ENCODE data around the gene RCAN3. TPM values are rescaled to one million over a fixed set of nuclear protein-coding genes. Genes with fewer than 3 reads are reported as not detected.
"Not testable (repeated sequence)": the region's sequence is repeated elsewhere in the genome, so short reads cannot be mapped to it uniquely, and the experiment has no call there.

RCAN3 gene
- total RNA-seq, 4 donors from 2014 or later, result 5.3 to 14.0 (median 9.3) TPM

DNA sequence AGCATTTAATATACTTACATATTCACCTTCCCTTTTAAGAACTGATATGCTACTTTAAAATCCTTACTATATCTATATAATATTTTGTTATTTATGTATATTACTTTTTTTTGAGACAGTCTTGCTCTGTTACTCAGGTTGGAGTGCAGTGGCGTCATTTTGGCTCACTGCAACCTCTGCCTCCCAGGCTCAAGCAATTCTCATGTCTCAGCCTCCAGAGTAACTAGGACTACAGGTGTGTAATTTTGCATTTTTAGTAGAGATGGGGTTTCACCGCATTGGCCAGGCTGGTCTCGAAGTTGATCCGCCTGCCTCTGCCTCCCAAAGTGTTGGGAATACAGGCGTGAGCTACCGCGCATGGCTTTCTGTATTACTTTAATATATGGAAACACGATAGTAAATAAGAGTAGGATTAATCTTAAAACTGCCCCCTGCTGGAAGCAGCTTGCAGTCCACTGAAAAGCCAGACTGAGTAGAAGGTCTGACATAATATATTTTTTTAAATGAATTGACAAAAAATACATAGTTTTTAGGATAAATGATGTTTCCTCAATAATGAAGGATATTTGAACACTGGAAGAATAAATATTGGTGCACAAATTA lies 24.4 kb downstream of the RCAN3 start:
- WGBS, result 88% methylated on average over 8 of the region's 8 CpGs
- intact Hi-C loops (cut with DNase I), result no loop called here
- Histone ChIP-seq H3K27me3 (no peaks in the 10 kb centered on the region), H3K27ac (replicated peaks in 1 of 4) (no peak overlapping the region), H3K4me1 (no peaks in the 10 kb centered on the region), H3K36me3 (peaks cover 0 to 14% (median 0%) of the 10 kb centered on the region in 4 donors), H3K4me3 (no peak overlapping the region), H3K9me3 (no peaks in the 10 kb centered on the region)
- TF ChIP-seq, protein P1, sequence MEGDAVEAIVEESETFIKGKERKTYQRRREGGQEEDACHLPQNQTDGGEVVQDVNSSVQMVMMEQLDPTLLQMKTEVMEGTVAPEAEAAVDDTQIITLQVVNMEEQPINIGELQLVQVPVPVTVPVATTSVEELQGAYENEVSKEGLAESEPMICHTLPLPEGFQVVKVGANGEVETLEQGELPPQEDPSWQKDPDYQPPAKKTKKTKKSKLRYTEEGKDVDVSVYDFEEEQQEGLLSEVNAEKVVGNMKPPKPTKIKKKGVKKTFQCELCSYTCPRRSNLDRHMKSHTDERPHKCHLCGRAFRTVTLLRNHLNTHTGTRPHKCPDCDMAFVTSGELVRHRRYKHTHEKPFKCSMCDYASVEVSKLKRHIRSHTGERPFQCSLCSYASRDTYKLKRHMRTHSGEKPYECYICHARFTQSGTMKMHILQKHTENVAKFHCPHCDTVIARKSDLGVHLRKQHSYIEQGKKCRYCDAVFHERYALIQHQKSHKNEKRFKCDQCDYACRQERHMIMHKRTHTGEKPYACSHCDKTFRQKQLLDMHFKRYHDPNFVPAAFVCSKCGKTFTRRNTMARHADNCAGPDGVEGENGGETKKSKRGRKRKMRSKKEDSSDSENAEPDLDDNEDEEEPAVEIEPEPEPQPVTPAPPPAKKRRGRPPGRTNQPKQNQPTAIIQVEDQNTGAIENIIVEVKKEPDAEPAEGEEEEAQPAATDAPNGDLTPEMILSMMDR (IDR thresholded peaks at IDR 0.05), result peak; percentile 29 to 42 (median 42)
- no peak for TF ChIP-seq EP300 (IDR thresholded peaks at IDR 0.05)
- DNase-seq (ENCODE audit: extremely low spot score), result no peak

DNA sequence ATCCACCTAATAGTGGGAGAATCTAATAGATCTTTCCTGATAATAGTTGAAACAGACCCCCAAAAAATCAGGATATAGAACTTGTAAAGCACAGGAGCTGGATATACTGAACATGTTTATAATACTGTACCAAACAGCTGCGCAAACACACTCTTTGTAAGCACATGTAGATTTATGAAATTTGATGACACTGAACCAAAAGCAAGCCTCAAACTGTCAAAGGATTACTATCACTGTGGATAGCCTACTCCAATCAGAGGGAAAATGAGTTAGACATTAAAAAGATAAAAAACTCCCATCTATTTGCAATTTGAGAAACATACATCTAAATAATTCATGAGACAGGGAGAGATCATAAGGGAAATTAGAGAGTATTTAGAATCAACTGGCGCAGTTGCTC lies 26.1 kb downstream of the RCAN3 start:
- TF ChIP-seq, protein P1 (IDR thresholded peaks at IDR 0.05), result no peak
- TF ChIP-seq POLR2A (IDR thresholded peaks at IDR 0.05; ENCODE audit: low read depth) (no peak), EP300 (IDR thresholded peaks at IDR 0.05) (no peak), POLR2AphosphoS5 (IDR thresholded peaks at IDR 0.05) (no peak)
- Histone ChIP-seq H3K27ac (replicated peaks in 1 of 4) (no peak overlapping the region), H3K4me3 (no peak overlapping the region), H3K4me1 (no peaks in the 10 kb centered on the region), H3K9me3 (no peaks in the 10 kb centered on the region), H3K36me3 (peaks cover 0 to 20% (median 3%) of the 10 kb centered on the region in 4 donors), H3K27me3 (no peaks in the 10 kb centered on the region)
- no peak for DNase-seq (ENCODE audit: extremely low spot score)
- intact Hi-C loops (cut with DNase I), result no loop called here
- WGBS, result 95% methylated on average over 2 of the region's 2 CpGs

DNA sequence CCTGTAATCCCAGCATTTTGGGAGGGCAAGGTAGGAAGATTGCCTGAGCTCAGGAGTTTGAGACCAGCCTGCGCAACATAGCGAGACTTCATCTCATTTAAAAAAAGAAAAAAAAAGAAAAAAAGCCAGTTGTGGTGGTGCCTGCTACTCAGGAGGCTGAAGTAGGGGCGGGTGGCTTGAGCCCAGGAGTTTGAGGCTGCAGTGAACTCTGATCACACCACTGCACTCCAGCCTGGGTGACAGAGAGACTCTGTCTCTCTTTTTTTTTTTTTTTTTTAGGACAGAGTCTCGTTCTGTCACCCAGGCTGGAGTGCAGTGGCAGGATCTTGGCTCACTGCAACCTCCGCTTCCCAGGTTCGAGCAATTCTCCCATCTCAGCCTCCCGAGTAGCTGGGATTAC lies 26.7 kb downstream of the RCAN3 start:
- H3K4me3 ChIP-seq; H3K27me3 ChIP-seq; H3K4me1 ChIP-seq; H3K9me3 ChIP-seq; intact Hi-C loops (cut with DNase I); H3K27ac ChIP-seq (replicated peaks in 1 of 4); DNase-seq (ENCODE audit: extremely low spot score): not testable (repeated sequence)
- peaks cover 0 to 20% (median 3%) of the 10 kb centered on the region in 4 donors for H3K36me3 ChIP-seq
- 94% methylated on average over 7 of the region's 7 CpGs for WGBS

DNA sequence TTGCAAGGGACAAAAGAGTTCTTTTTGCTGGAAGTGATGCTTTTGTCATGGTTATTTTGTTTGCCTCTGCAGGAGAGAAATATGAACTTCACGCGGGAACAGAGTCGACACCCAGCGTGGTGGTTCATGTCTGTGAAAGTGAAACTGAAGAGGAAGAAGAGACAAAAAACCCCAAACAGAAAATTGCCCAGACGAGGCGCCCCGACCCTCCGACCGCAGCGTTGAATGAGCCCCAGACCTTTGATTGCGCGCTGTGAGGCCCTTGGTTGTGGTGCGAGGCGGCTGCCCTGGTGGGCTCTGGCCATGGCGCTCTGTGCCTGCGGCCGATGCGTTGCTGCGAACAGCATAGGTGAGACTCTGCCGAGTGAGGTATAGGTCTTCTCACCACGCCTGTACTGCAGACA lies 32.4 kb downstream of the RCAN3 start:
- 82% methylated on average over 21 of the region's 21 CpGs for WGBS

DNA sequence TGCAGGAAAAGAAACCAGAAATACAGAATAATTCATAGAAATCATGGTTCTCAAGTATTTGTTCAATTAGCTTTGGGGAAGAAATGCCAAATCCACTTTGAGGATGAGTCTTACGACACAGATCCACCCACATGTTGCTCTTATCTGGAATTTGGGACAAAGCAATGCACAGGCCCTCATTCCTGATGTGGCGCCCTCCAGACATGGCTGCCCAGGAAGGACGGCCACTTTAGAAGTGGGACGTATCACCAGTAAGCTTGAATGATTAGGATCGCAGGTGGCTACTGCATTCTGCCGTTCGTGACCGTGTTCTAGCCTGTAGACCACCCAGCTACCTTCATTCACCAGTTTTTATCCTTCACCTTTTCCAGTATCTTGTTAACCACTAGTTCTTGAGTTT lies 33.1 kb downstream of the RCAN3 start:
- 92% methylated on average over 8 of the region's 8 CpGs for WGBS
- Histone ChIP-seq H3K4me1 (no peaks in the 10 kb centered on the region), H3K9me3 (no peaks in the 10 kb centered on the region), H3K4me3 (no peak overlapping the region), H3K27me3 (no peaks in the 10 kb centered on the region), H3K36me3 (peaks cover 0 to 26% (median 13%) of the 10 kb centered on the region in 4 donors), H3K27ac (replicated peaks in 1 of 4) (no peak overlapping the region)
- TF ChIP-seq, protein P1 (IDR thresholded peaks at IDR 0.05), result no peak
- TF ChIP-seq POLR2AphosphoS5 (IDR thresholded peaks at IDR 0.05), result no peak
- no peak for TF ChIP-seq EP300 (IDR thresholded peaks at IDR 0.05)
- no peak for TF ChIP-seq POLR2A (IDR thresholded peaks at IDR 0.05; ENCODE audit: low read depth)
- no peak for DNase-seq (ENCODE audit: extremely low spot score)
- intact Hi-C loops (cut with DNase I), result no loop called here

More for the DNA sequence above, 32.4 kb downstream of the RCAN3 start:
- H3K27ac ChIP-seq (replicated peaks in 1 of 4), result no peak overlapping the region
- no peaks in the 10 kb centered on the region for H3K9me3 ChIP-seq
- peaks cover 0 to 26% (median 13%) of the 10 kb centered on the region in 4 donors for H3K36me3 ChIP-seq
- H3K4me1 ChIP-seq, result no peaks in the 10 kb centered on the region
- intact Hi-C loops (cut with DNase I), result no loop called here
- DNase-seq (ENCODE audit: extremely low spot score), result no peak
- peak overlapping the region in 2 of 4 donors; percentile 16 to 26 for H3K4me3 ChIP-seq
- no peaks in the 10 kb centered on the region for H3K27me3 ChIP-seq
- TF ChIP-seq POLR2AphosphoS5 (IDR thresholded peaks at IDR 0.05) (no peak), POLR2A (IDR thresholded peaks at IDR 0.05; ENCODE audit: low read depth) (no peak), EP300 (IDR thresholded peaks at IDR 0.05) (no peak)
- TF ChIP-seq, protein P1 (IDR thresholded peaks at IDR 0.05), result no peak

Data from esophagus muscularis mucosa (tissue), 4 donors.